NCI-H226 (cell line): ENCODE results near the gene PTRH1.

Experiments used
- DNase-seq: peaks from one replicate; pipeline ENCODE4 v3.0.0-alpha.2; 2015

The PTRH1 gene

DNA sequence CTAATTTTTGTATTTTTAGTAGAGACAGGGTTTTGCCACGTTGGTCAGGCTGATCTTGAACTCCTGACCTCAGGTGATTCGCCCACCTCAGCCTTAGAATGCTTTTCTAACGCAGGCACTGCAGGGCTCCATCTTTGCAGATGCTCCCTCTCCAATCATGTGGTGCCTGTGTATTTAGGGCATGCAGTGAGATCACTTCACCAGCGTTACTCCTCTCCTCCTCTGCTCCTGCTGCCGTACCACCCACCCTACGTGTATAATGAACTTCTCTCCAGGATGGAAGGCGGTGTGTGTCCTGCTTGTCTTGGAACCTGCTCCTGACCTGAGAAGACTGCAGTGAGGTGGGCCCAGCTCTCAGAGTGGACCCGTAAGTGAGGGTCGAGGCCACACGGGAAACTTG is 22.3 kb downstream of the PTRH1 start:
- no peak for DNase-seq

GRCh38 chr9:127692071-127692470 is 23.4 kb downstream of the PTRH1 start:
- DNase-seq = no peak

DNA sequence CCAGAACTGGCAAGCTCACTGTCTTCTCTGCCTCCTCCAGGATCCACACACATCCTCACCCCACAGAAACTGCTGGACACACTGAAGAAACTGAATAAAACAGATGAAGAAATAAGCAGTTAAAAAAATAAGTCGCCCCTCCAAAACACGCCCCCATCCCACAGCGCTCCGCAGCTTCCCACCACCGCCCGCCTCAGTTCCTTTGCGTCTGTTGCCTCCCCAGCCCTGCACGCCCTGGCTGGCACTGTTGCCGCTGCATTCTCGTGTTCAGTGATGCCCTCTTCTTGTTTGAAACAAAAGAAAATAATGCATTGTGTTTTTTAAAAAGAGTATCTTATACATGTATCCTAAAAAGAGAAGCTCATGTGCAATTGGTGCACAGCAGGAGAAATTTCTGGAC is 24.7 kb downstream of the PTRH1 start:
- no peak for DNase-seq

DNA sequence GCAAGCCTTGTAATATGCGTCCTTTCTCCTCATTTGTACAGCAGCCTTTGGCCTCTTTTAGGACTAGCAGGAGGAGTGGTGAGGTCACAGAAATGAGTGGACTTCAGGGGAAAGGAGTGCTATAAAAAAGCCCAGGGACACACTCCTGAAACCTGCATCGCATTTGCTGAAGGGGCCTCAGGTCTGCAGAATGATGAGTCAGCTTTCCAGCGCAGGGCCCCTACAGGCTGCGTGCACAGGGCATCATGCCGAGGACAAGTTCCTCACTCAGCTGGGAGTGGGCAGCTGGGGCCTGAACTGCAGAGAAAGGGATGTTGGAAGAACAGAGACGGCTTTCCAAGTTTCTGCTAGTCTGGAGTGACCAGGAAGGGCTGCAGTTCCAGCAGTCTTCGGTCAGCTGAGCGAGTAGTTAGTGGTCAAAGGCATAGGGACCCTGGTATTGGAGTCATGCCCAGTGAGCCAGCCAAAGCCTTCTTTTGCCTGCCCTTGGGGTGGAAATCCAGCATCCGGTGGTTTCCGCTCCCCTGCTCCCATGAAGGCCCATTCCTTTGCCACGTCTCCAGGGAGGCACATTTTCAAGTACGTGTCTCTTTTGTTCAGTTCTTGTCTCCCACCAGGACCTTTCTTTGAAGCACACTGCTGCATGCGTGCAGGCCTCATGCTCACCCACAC is 26.0 kb downstream of the PTRH1 start:
- DNase-seq = no peak

DNA sequence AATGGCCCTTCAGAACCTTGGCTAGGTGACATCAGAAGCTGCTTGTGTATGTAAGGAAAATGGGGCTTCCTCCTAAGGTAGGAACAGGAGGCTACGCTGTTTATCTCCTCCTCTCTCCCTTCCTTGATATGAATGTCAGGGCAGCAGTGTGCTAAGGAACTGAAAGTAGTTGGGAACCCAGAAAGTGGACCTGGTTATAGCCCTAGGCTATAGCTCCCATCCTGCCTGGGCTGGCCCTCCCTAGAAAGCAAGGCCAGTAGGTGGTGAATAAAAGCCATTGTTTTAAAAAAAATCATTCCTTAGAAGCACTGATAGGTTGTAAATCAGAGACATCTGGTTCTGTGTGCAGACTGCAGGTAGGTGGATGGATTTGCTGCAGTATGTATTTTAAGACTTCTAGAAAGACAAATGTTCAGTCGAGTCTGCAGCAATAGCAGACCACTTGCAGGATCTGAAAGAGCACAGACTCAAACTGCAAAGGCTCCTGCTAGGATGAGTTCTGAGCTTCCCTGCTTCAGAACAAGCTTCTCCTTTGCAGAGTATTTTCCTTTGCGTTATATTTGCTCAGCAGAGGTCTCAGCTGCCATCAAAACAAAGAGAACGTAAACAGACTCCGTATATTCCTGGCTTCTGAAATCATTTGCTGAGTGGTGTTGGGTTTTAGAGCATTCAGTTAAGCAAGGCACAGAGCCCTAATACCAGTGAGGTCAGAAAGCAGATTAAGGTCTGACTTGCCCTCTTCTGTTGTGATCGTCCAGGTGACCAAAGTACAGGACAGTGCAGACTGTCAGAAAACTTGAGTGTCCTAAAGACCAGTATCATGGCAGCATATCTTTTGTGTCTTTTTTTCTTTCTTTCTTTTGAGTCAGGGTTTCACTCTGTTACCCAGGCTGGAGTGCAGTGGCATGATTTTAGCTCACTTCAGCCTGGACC is 28.7 kb downstream of the PTRH1 start:
- no peak for DNase-seq

GRCh38 chr9:127684576-127684975 is 30.9 kb downstream of the PTRH1 start:
- peak; percentile 88 for DNase-seq

- DNase-seq = peak; percentile 69
Measured at GRCh38 chr9:127683723-127684122, 31.7 kb downstream of the PTRH1 start.

GRCh38 chr9:127682351-127683136 is 32.9 kb downstream of the PTRH1 start:
- DNase-seq = no peak

- no peak for DNase-seq
Measured at GRCh38 chr9:127680846-127681245, 34.6 kb downstream of the PTRH1 start.

GRCh38 chr9:127680226-127680625 is 35.2 kb downstream of the PTRH1 start:
- DNase-seq = no peak

- DNase-seq = no peak
Measured at GRCh38 chr9:127679506-127679905, 36.0 kb downstream of the PTRH1 start.

GRCh38 chr9:127676638-127677037 is 38.8 kb downstream of the PTRH1 start:
- DNase-seq = no peak

- no peak for DNase-seq
Measured at GRCh38 chr9:127673234-127673633, 42.2 kb downstream of the PTRH1 start.

- no peak for DNase-seq
Measured at GRCh38 chr9:127667906-127668305, 47.6 kb downstream of the PTRH1 start.

- DNase-seq = no peak
Measured at GRCh38 chr9:127667127-127667844, 48.2 kb downstream of the PTRH1 start.

DNA sequence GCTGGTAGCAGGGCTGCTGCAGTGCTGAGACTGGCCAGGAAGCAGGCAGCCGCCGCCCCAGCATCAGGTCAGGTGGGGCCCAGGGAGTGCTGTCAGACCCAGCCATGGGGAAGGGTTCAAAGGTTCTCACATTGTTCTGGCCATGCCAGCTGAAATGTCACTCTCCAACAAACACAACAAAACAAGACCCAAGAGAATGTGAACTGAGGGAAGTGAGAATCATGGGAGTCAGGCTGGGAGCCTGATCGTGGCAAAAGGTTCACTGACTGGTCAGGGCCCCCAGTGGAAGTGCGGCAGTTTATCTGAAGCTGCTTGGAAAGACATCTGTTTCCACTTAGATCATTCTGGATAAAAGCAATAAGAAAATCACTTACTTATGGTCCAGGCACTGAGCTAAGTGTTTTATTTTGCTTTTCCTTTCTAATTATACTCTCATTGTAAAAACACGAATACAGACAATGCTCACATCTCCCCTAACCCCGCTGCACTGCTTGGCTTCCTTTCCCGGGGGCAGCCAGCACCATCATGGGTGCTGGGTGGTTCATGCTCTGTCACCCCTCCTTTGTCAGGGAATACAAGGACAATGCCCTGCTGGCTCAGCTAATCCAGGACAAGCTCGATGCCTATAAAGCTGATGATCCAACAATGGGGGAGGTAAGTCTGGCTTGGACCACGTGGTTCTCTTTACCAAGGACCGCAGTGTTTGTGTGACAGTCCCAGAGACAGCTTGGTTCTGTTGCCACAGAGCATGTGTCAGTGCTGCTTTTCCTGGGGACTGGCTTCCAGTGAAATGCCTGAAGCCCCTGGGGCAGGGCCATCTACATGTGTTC is 50.6 kb downstream of the PTRH1 start:
- no peak for DNase-seq

DNA sequence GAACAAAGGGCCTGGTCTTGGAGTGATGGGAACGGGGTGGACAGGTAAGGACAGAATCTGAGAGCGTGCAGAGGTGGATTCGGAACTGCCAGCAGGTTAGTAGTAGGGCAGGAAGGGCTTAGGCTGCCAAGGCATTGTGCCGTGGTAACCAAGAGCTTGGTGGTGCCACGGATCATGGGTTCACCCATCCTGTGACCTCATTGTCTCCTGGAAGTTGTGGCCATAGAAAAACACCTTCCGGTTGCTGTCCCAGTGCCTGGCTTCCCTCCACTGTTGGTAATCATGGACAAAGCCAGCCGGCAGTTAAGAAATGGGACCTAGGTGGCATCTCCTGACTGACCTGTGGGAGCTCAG is 51.2 kb downstream of the PTRH1 start:
- no peak for DNase-seq
